IgD-negative memory B cell (primary cell): Measurements from ENCODE around the gene RCOR1. TPM values are rescaled to one million over a fixed set of nuclear protein-coding genes. Genes with fewer than 3 reads are reported as not detected.

Experiments
- H3K27ac Mint-ChIP-seq, 3 donors: one replicate each; pipeline ENCODE4 v1.8.0; 2020 to 2022; ENCODE audit warnings: mild to moderate bottlenecking in 3 of 3, mixed read lengths in 3 of 3, moderate library complexity in 1 of 3
- H3K27me3 Mint-ChIP-seq: one replicate; pipeline ENCODE4 v1.8.0; 2021; ENCODE audit warnings: mixed read lengths
- H3K36me3 Mint-ChIP-seq: one replicate; pipeline ENCODE4 v1.8.0; 2020; ENCODE audit warnings: mild to moderate bottlenecking, mixed read lengths
- H3K4me1 Mint-ChIP-seq, 3 donors: one replicate each; pipeline ENCODE4 v1.8.0; 2020 to 2022; ENCODE audit warnings: mixed read lengths in 3 of 3, mild to moderate bottlenecking in 1 of 3
- H3K4me3 Mint-ChIP-seq, 4 donors: one replicate each; pipeline ENCODE4 v1.8.0; 2020 to 2022; ENCODE audit warnings: mild to moderate bottlenecking in 4 of 4, mixed read lengths in 4 of 4, moderate library complexity in 3 of 4
- H3K9me3 Mint-ChIP-seq, 3 donors: one replicate each; pipeline ENCODE4 v1.8.0; 2020 to 2021; ENCODE audit warnings: mixed read lengths in 3 of 3, mild to moderate bottlenecking in 1 of 3
- polyA plus RNA-seq: library from polyadenylated mRNA; unstranded; fragments of 300-500 nt; fragmentation: Illumina TruSeq; gene quantifications from one replicate; pipeline ENCODE4 v1.2.3, GENCODE V29; 2021

The RCOR1 gene
- polyA plus RNA-seq, 1 donor from 2014 or later, result 1.2 TPM

DNA sequence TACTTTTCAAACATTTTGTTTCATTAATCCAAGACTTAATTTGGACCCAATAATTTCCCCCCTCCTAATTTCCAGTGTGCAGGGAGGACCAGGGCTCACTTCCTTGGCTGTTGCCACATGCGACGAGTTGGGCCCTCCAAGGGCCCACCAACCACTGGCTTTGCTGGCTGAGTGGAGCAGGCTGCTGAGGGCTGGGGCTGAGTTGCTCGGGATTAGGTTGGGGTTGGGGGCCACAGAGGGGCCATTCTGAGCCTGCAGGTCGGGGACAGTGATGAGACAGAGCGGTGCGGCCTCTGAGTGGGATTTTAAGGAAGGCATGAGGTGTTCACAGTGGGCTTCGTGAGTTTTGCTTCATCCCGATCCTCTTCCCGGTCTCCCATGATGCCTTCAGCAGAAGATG lies 178.7 kb downstream of the RCOR1 start:
- Mint-ChIP-seq H3K27ac (peak overlapping the region; percentile 80 to 99 (median 82)), H3K4me3 (peak overlapping the region in 3 of 4 donors; percentile 30 to 81 (median 65)), H3K9me3 (peaks cover 0 to 1% (median 0%) of the 10 kb centered on the region in 3 donors), H3K4me1 (peaks cover 32 to 64% (median 47%) of the 10 kb centered on the region in 3 donors), H3K36me3 (peaks cover 5% of the 10 kb centered on the region), H3K27me3 (peaks cover 1% of the 10 kb centered on the region)

DNA sequence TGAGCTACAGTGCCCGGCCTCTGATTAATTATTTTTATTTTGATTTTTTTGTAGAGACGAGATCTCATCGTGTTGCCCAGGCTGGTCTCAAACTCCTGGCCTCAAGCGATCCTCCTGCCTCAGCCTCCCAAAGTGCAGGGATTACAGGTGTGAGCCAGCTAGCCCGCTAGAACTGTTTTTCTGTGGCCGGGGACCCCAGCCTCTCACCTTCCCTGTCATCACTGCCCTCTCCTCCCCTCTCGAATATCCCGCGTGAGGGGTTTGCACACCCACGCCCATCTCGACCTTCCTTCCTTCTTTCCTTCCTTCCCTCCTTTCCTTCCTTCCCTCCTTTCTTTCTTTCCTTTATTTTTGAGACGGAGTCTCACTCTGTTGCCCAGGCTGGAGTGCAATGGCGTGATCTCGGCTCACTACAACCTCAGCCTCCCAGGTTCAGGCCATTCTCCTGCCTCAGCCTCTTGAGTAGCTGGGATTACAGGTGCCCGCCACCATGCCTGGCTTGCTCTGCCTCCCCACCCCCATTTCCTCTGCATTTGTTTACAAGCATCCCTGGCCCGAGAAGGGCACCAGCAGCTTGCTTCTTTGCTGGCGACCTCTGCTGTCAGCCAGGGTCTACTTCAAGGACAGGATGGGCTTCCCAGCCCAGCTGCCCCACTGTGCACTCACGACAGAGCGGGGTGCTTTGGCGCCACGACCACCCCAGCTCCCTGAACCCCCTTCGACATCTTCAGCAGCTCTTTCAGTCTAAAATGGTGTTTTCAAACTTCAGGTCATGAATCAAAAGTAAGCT lies 180.5 kb downstream of the RCOR1 start:
- H3K27me3 Mint-ChIP-seq, result peaks cover 1% of the 10 kb centered on the region
- H3K4me1 Mint-ChIP-seq, result peaks cover 26 to 59% (median 45%) of the 10 kb centered on the region in 3 donors
- peak overlapping the region; percentile 95 to 99 (median 99) for H3K27ac Mint-ChIP-seq
- peak overlapping the region; percentile 44 to 88 (median 78) for H3K4me3 Mint-ChIP-seq
- peaks cover 5% of the 10 kb centered on the region for H3K36me3 Mint-ChIP-seq
- peaks cover 0 to 1% (median 0%) of the 10 kb centered on the region in 3 donors for H3K9me3 Mint-ChIP-seq

DNA sequence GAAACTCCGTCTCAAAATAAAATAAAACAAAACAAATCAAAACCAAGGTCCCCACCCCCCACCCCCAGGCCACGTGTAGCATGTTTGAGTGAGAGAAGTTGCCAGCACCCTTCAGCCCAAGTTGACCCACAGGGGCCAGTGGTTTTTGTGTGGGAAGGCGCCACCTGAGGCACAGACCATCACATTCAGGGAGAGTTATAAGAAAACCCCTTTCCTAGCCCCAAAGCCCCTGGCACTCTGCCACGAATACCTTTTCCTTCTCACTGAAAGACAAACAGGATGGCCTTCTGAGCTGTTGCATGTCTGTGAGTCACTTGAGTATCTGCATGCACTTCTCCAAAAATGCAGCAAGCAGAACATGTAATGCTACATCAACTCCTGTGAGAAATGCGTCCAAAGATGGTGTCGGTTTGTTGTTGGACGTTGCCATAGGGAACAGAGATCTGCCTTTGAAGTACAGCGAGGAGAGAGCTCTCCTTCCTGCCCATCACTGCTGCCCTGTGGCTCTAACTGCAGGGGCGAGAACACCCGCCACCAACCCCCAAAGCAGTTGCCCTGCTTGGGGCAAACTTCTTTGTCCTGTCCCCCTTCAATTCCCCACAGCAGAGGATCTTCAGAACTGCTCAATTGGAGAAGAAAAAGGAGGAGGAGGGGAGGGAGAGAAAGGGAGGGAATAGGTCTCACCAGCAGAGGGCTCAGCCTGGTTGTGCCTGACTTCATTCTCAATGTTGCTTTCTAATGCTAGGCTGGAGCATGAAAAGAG lies 182.1 kb downstream of the RCOR1 start:
- Mint-ChIP-seq H3K4me3 (peak overlapping the region; percentile 49 to 88 (median 65)), H3K27ac (peak overlapping the region; percentile 93 to 96 (median 95)), H3K36me3 (peaks cover 5% of the 10 kb centered on the region), H3K4me1 (peaks cover 27 to 55% (median 45%) of the 10 kb centered on the region in 3 donors), H3K9me3 (peaks cover 0 to 1% (median 0%) of the 10 kb centered on the region in 3 donors), H3K27me3 (no peaks in the 10 kb centered on the region)

DNA sequence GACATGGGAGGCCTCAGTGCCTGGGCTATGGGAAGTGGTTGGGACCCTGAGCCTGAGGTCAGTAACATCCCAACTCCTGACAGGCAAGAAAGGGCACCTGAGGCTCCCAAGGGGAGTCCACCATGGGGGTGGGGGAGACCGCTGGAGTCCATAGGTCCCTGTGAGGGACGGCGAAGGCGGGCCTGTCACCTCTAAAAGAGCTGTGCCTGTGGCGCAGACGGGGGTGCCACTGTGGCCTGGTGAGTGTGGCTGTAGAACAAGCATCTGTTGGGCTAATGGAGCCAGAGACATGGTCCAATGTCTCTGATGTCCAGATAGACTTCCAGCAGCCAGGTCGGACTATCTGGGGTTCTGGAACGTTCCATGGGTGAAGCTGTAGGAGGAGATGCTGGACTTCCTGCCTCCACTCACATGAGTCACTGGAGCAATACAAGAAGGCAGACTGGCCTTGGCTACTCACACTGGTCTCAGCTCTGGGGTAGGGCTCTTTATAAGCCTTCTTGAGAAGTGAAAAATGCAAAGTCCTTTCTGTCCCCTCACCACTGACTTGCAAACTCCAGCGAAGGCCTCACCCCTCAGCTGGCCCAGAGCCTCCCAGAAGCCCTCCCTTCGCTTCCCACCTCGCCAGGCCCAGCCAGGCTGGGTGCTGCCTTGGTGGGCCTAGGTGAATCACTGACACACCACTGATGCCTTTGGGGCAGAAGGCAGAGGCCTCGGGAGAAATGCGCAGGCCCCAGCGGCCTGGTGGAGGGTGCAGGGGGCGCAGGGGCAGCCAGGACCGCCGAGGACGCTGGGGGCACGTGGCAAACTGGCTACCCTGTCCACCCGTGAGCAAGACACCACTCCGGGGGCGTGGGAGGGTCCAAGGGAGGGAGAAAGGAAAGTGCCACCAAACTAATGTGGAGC lies 183.7 kb downstream of the RCOR1 start:
- H3K27ac Mint-ChIP-seq, result peak overlapping the region; percentile 93 to 95 (median 95)
- H3K4me1 Mint-ChIP-seq, result peaks cover 42 to 57% (median 52%) of the 10 kb centered on the region in 3 donors
- H3K4me3 Mint-ChIP-seq, result peak overlapping the region; percentile 65 to 89 (median 83)
- H3K27me3 Mint-ChIP-seq, result peaks cover 2% of the 10 kb centered on the region
- H3K36me3 Mint-ChIP-seq, result peaks cover 5% of the 10 kb centered on the region
- H3K9me3 Mint-ChIP-seq, result peaks cover 0 to 1% (median 0%) of the 10 kb centered on the region in 3 donors

DNA sequence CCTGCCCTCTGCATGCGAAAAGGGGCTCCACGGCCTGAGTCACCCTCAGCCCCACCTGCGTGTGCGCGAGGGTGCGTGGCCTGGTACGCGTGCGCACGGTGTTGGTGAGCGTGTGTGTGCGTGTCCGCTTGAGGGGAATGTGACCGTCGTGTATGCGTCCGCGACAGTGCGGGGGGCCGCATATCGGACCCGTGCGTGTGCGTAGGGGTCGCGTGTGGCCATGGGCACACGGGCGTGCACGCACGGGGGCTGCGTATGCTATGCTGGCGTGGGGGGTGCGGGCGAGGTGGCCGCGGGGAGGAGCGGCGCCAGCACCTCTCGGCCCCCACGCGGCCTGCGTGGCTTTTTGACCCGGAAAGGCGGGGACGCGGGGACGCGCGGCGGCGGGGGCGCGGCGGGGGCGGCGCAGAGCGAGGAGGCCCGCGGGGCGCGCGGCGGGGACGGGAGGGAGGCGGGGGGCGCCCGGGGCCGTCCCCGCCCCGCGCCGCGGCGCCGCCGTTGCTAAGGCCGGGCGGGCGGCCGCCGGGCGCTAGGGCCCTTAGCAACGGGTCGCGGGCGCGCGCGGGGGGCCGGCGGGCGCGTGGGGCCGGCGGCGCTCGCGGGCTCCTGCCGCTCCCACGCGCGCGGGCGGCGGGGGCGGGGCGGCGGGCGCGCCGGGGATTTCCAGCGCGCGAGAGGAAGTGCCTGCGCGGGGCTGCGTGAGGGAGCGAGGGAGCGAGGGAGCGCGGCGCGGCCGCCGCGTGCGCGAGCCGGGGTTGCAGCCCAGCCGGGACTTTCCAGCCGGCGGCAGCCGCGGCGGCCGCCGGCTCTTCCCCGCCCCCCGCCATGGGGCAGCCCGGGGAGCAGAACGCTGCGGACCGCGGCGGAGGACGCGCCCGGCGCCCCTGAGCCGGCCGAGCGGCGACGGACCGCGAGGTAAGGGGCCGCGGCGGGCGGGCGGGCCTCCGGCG lies 184.6 kb downstream of the RCOR1 start, which contains the start of gene TRAF3:
Gene TRAF3, plus strand, starts transcription at position 689 of the 950 bp plus-strand sequence. CDS start 92,753 bp downstream, outside the sequence.
- peaks cover 43 to 58% (median 46%) of the 10 kb centered on the region in 3 donors for H3K4me1 Mint-ChIP-seq
- H3K9me3 Mint-ChIP-seq, result peaks cover 0 to 1% (median 0%) of the 10 kb centered on the region in 3 donors
- peak within 1 kb of the TSS; percentile 95 to 99 (median 97) for H3K27ac Mint-ChIP-seq
- H3K36me3 Mint-ChIP-seq, result peaks cover 5% of the 10 kb centered on the region
- H3K27me3 Mint-ChIP-seq, result peaks cover 4% of the 10 kb centered on the region
- peak within 1 kb of the TSS; percentile 90 to 99 (median 93) for H3K4me3 Mint-ChIP-seq

DNA sequence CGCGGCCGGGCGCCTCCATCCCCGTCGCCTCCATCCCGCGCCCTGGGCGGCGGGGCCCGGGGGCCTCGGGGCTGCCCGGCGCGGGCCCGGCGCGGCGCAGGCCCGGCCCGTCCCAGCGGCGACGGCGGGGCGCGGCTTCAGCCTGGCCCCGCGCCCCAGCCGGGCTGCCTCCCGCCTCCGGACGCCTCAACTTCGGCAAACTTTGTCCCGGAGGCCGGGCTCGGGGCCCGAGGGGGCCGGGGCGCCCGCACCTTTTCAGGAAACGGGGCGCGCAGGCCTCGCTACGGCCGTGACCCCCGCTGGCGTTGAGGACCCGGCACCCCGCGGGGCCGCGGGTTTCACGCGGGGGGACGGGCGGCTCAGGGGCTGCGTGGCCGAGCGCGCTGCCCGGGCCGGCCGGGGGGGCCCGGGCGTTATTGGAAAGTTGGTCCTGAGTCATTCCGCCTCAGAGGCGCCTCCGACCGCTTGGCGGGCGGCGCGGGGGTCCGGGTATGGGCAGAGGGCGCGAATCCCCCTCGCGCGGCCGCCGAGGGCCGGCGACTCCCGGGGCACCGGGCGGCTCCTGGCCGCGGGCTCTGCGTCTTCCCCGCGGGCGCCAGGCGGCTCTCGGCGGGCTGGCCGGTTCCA lies 185.4 kb downstream of the RCOR1 start:
- Mint-ChIP-seq H3K4me1 (peaks cover 45 to 62% (median 47%) of the 10 kb centered on the region in 3 donors), H3K27ac (peak overlapping the region; percentile 92 to 99 (median 97)), H3K9me3 (peaks cover 0 to 1% (median 0%) of the 10 kb centered on the region in 3 donors), H3K4me3 (peak overlapping the region; percentile 90 to 99 (median 93)), H3K27me3 (peaks cover 4% of the 10 kb centered on the region), H3K36me3 (peaks cover 5% of the 10 kb centered on the region)

DNA sequence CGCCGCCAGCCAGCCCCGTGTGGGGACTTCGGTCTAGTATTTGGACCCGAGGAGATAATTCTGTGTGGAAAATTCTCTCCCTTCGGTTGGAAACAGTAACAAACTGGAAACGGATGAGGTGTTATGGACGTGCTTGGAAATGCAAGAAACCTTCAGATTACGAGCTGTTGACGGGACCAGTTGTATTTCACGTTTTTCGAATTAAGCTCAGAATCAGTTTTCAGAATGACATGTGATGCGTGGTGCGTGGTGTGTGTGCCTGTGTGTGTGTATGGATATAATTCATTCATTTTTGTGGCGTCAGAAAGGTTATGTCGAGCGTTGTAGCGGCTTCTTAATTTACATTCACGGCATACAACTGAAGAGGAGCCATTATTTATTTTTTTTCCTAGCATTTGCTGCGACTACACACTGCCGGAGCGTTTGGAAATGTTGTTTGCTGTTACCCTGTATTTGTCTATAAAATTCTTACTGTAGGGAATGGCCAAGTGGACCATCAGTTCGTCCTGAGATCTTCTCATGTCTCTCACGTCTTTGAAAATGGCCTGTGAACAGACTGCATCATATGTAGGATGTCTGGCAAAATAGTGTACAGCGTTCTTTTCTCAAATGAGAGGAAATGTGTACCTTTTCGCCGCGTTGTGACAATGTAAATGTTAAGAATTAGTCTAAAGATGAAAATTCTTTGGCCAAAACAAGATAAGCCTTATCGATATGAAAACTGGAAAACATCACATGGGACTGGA lies 186.1 kb downstream of the RCOR1 start:
- Mint-ChIP-seq H3K36me3 (no peaks in the 10 kb centered on the region), H3K9me3 (no peaks in the 10 kb centered on the region), H3K27ac (peak overlapping the region; percentile 92 to 99 (median 97)), H3K4me1 (peaks cover 43 to 62% (median 46%) of the 10 kb centered on the region in 3 donors), H3K4me3 (peak overlapping the region; percentile 90 to 99 (median 93)), H3K27me3 (peaks cover 4% of the 10 kb centered on the region)

DNA sequence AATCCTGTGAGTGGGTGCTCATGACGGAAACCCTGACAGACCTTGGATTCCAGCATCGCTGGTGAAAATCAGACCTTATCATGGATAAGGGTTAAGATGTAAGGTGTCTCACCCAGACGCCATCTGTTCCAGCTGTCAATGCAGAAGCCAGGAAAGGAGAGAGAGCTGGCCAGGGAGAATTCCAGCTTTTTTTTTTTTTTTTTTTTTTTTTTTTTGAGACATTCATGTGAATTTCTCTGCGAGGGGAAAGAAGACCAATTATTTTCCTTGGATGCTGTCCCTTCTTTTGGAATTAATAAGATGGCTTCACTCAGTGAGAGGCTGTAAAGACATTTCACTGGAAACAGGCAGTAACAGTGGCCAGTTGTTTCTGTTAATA lies 186.6 kb downstream of the RCOR1 start:
- Mint-ChIP-seq H3K9me3 (no peaks in the 10 kb centered on the region), H3K4me3 (peak overlapping the region; percentile 90 to 99 (median 93)), H3K27ac (peak overlapping the region; percentile 92 to 99 (median 97)), H3K36me3 (no peaks in the 10 kb centered on the region), H3K4me1 (peaks cover 45 to 66% (median 50%) of the 10 kb centered on the region in 3 donors), H3K27me3 (peaks cover 4% of the 10 kb centered on the region)

DNA sequence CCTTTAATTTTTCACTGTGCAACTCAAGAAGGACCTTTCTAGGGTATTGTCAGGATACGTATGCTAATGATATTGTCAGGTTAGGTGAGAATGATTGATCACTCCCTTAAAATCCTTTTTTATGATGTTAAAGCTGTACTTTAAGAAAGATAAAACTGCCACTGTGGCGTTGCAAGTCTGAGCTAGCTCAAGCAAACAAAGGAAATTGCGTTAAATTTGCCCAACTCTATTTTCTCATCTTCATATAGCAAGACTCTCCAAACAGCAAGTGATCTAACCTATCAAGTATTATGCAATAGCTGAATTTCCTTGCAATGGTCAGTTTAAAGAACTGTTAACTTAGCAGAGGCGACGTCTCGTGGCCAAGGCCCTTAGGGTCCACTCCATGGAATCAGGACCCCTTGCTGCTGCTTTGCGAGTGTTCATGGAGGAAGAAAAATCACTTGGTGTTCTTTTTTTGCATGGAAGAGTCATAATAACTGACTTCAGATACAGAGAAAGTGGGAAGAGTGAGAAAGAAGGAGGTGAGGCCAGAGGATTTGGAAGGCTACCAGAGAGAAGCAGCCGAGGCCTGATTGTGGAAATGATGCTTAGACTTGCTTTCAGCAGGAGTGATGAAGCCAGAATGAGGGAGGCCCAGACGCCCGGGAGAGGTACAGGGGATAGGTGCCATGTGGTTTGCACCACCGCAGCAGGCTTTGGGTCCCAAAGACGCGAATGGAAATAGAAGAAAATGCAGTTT lies 187.3 kb downstream of the RCOR1 start:
- Mint-ChIP-seq H3K36me3 (no peaks in the 10 kb centered on the region), H3K27me3 (peaks cover 4% of the 10 kb centered on the region), H3K9me3 (no peaks in the 10 kb centered on the region), H3K27ac (peak overlapping the region; percentile 92 to 97 (median 93)), H3K4me1 (peaks cover 44 to 65% (median 51%) of the 10 kb centered on the region in 3 donors), H3K4me3 (peak overlapping the region; percentile 89 to 99 (median 92))
